ENCODE results near the gene IL5.

DNA sequence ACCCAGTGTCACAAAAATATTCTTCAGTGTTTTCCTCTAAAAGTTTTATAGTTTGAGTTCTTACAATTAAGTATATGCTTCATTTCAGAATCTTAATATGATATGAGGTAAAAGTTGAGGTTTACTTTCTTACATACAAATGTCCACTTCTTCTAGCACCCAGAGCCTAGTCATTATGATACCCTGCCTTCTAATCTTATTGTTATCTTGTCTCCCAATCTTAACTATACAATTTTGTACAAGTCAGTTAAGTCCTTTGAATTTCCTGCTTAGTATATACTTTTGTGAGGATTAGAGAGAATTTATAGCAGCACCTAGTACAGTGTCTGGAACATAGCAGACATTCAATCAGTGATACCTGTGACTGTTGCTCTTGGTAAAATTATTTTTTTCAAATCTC is 42.7 kb upstream of the IL5 start:
- TF ChIP-seq POLR2AphosphoS5 (IDR thresholded peaks at IDR 0.05; ENCODE audit: low read depth) = no peak
- TF ChIP-seq, protein P1, sequence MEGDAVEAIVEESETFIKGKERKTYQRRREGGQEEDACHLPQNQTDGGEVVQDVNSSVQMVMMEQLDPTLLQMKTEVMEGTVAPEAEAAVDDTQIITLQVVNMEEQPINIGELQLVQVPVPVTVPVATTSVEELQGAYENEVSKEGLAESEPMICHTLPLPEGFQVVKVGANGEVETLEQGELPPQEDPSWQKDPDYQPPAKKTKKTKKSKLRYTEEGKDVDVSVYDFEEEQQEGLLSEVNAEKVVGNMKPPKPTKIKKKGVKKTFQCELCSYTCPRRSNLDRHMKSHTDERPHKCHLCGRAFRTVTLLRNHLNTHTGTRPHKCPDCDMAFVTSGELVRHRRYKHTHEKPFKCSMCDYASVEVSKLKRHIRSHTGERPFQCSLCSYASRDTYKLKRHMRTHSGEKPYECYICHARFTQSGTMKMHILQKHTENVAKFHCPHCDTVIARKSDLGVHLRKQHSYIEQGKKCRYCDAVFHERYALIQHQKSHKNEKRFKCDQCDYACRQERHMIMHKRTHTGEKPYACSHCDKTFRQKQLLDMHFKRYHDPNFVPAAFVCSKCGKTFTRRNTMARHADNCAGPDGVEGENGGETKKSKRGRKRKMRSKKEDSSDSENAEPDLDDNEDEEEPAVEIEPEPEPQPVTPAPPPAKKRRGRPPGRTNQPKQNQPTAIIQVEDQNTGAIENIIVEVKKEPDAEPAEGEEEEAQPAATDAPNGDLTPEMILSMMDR (conservative IDR thresholded peaks at IDR 0.05; ENCODE audit: low read depth in 2 of 2) = no peak
- TF ChIP-seq EZH2 (IDR thresholded peaks at IDR 0.05; ENCODE audit: low read depth, unreplicated experiment) = no peak
- no peak for TF ChIP-seq EZH2phosphoT487 (IDR thresholded peaks at IDR 0.05; ENCODE audit: unreplicated experiment)
- TF ChIP-seq STAT1 (IDR thresholded peaks at IDR 0.05; ENCODE audit: unreplicated experiment) = no peak
